GM23338 (cell line): ENCODE measurements around the gene NGDN. TPM values are rescaled to one million over a fixed set of nuclear protein-coding genes. Genes with fewer than 3 reads are reported as not detected.

ENCODE experiments used
- ATAC-seq: fragments of 200-7000 bp; cut with Tn5 transposase; 3 replicates; pipeline ENCODE4 v1.9.1; 2020
- DNase-seq: peaks from one replicate; pipeline ENCODE4 v3.0.0-alpha.2; 2015; ENCODE audit warnings: low spot score
- H2AFZ ChIP-seq: fragments of 200-600 bp; sonication (generic); 2 replicates; pipeline ENCODE4 v1.8.0; 2016; ENCODE audit warnings: antibody characterized with exemption, mild to moderate bottlenecking, moderate library complexity
- H3F3A ChIP-seq: fragments of 200-600 bp; sonication (generic); replicated peaks from 2 replicates; pipeline ENCODE4 v1.8.0; 2017; ENCODE audit warnings: antibody characterized with exemption, mixed run types, low read depth
- H3K27ac ChIP-seq: fragments of 200-600 bp; sonication (generic); 2 replicates; pipeline ENCODE4 v1.6.1; 2016; ENCODE audit warnings: low read depth
- H3K27me3 ChIP-seq: fragments of 200-600 bp; sonication (generic); 2 replicates; pipeline ENCODE4 v1.8.0; 2016; ENCODE audit warnings: mild to moderate bottlenecking, mixed run types, moderate library complexity; ENCODE audit not compliant: insufficient read depth
- H3K36me3 ChIP-seq: fragments of 200-600 bp; sonication (generic); 2 replicates; pipeline ENCODE4 v1.8.0; 2016; ENCODE audit warnings: mild to moderate bottlenecking; ENCODE audit not compliant: insufficient read depth
- H3K4me1 ChIP-seq: fragments of 200-600 bp; sonication (generic); 2 replicates; pipeline ENCODE4 v1.8.0; 2016; ENCODE audit warnings: mild to moderate bottlenecking, moderate library complexity; ENCODE audit not compliant: insufficient read depth
- H3K4me2 ChIP-seq: fragments of 200-600 bp; sonication (generic); 2 replicates; pipeline ENCODE4 v1.7.1; 2017; ENCODE audit warnings: mixed run types
- H3K4me3 ChIP-seq: fragments of 200-600 bp; sonication (generic); 2 replicates; pipeline ENCODE4 v1.6.1; 2016; ENCODE audit warnings: mixed run types
- H3K79me2 ChIP-seq: fragments of 200-600 bp; sonication (generic); replicated peaks from 2 replicates; pipeline ENCODE4 v1.8.0; 2017; ENCODE audit warnings: mild to moderate bottlenecking; ENCODE audit not compliant: insufficient read depth
- H3K9me2 ChIP-seq: fragments of 200-600 bp; sonication (generic); 2 replicates; pipeline ENCODE4 v1.8.0; 2017; ENCODE audit not compliant: insufficient read depth
- H4K20me1 ChIP-seq: fragments of 200-600 bp; sonication (generic); replicated peaks from 2 replicates; pipeline ENCODE4 v1.8.0; 2017; ENCODE audit warnings: mild to moderate bottlenecking; ENCODE audit not compliant: insufficient read depth
- H3K27ac Mint-ChIP-seq: 2 replicates; pipeline ENCODE4 v1.8.0; 2020; ENCODE audit warnings: inconsistent platforms, mild to moderate bottlenecking, moderate library complexity, mixed read lengths
- H3K27me3 Mint-ChIP-seq: 3 replicates; pipeline ENCODE4 v1.8.0; 2022; ENCODE audit warnings: low read depth, mild to moderate bottlenecking, moderate library complexity, mixed read lengths, inconsistent platforms; ENCODE audit not compliant: insufficient read depth, poor library complexity
- H3K36me3 Mint-ChIP-seq: 3 replicates; pipeline ENCODE4 v1.8.0; 2021; ENCODE audit warnings: low read depth, mild to moderate bottlenecking, inconsistent platforms, moderate library complexity, mixed read lengths
- H3K4me1 Mint-ChIP-seq: 3 replicates; pipeline ENCODE4 v1.8.0; 2020; ENCODE audit warnings: mild to moderate bottlenecking, inconsistent platforms, mixed read lengths
- H3K4me3 Mint-ChIP-seq: 3 replicates; pipeline ENCODE4 v1.8.0; 2021; ENCODE audit warnings: moderate library complexity, mild to moderate bottlenecking, inconsistent platforms, mixed read lengths
- H3K9me3 Mint-ChIP-seq: 3 replicates; pipeline ENCODE4 v1.8.0; 2020; ENCODE audit warnings: moderate library complexity, mild to moderate bottlenecking, inconsistent platforms, mixed read lengths
- EZH2phosphoT487 ChIP-seq: fragments of 200-600 bp; sonication (generic); IDR thresholded peaks from one replicate; pipeline ENCODE4 v1.8.1; 2018; ENCODE audit warnings: antibody characterized with exemption; ENCODE audit not compliant: unreplicated experiment
- polyA plus RNA-seq: library from polyadenylated mRNA; unstranded; fragments of >200 nt; fragmentation: Nextera tagmentation; extraction: Ambion mirVana; gene quantifications from 2 replicates; pipeline ENCODE4 v1.2.1, GENCODE V29; 2016
- total RNA-seq: library from RNA; depleted of rRNA; stranded (reverse); fragments of >200 nt; shearing (Covaris generic); gene quantifications from 2 replicates; pipeline ENCODE4 v1.2.3, GENCODE V29; 2014; rRNA removed
- TF ChIP-seq, protein P1 (sequence below), 2 experiments: fragments of 200-600 bp in 1 of 2; sonication (generic) in 1 of 2; conservative IDR thresholded peaks; 2 replicates each; pipeline versions ENCODE4 v1.5.1 to v1.6.1; 2016 to 2017; ENCODE audit warnings: antibody characterized with exemption in 2 of 2, low read depth in 2 of 2, mild to moderate bottlenecking in 2 of 2, moderate library complexity in 1 of 2

The NGDN gene
- total and polyA plus RNA-seq, 2 experiments from 2014 or later, result 48.6 to 90.8 TPM

GRCh38 chr14:23525611-23526010 lies 56.1 kb downstream of the NGDN start:
- TF ChIP-seq, protein P1, sequence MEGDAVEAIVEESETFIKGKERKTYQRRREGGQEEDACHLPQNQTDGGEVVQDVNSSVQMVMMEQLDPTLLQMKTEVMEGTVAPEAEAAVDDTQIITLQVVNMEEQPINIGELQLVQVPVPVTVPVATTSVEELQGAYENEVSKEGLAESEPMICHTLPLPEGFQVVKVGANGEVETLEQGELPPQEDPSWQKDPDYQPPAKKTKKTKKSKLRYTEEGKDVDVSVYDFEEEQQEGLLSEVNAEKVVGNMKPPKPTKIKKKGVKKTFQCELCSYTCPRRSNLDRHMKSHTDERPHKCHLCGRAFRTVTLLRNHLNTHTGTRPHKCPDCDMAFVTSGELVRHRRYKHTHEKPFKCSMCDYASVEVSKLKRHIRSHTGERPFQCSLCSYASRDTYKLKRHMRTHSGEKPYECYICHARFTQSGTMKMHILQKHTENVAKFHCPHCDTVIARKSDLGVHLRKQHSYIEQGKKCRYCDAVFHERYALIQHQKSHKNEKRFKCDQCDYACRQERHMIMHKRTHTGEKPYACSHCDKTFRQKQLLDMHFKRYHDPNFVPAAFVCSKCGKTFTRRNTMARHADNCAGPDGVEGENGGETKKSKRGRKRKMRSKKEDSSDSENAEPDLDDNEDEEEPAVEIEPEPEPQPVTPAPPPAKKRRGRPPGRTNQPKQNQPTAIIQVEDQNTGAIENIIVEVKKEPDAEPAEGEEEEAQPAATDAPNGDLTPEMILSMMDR (conservative IDR thresholded peaks at IDR 0.05; ENCODE audit: low read depth in 2 of 2), result peak in 1 of 2 experiments; percentile 45; a peak in 3 of 4 replicates
- TF ChIP-seq EZH2phosphoT487, result no peak
- H3K4me1 ChIP-seq, result peaks cover 8% of the 10 kb centered on the region; the same call in 1 of the 2 replicates
- Mint-ChIP-seq H3K9me3 (no peaks in the 10 kb centered on the region; the same call in 2 of the 3 replicates), H3K36me3 (peaks cover 71% of the 10 kb centered on the region), H3K27me3 (peaks cover 12% of the 10 kb centered on the region), H3K4me3 (no peak overlapping the region), H3K27ac (no peak overlapping the region), H3K4me1 (peaks cover 55% of the 10 kb centered on the region)
- H4K20me1 ChIP-seq, result no peaks in the 10 kb centered on the region; the same call in 1 of the 2 replicates
- H3F3A ChIP-seq, result no peaks in the 10 kb centered on the region; the same call in 1 of the 2 replicates
- H3K36me3 ChIP-seq, result no peaks in the 10 kb centered on the region; the same call in 1 of the 2 replicates
- no peaks in the 10 kb centered on the region for H3K79me2 ChIP-seq
- H3K4me3 ChIP-seq, result no peak overlapping the region
- no peaks in the 10 kb centered on the region for H3K27me3 ChIP-seq
- DNase-seq (no peak), ATAC-seq (peak; percentile 18)
- H2AFZ ChIP-seq, result no peak overlapping the region
- H3K27ac ChIP-seq, result no peak overlapping the region
- H3K9me2 ChIP-seq, result no peaks in the 10 kb centered on the region
- H3K4me2 ChIP-seq, result no peak overlapping the region

Other genes with a start within 250 kb of the NGDN start
- not detected in 2 replicates for gene RNF212B, start 231.8 kb upstream of the NGDN start, total RNA-seq
- gene RNF212B, start 231.8 kb upstream of the NGDN start, polyA plus RNA-seq, result 0.68 TPM in 1 of 2 replicates, not detected in the other
- 4.5 and 5.3 TPM in 2 replicates for gene HOMEZ, start 183.6 kb upstream of the NGDN start, total RNA-seq
- 7.9 and 8.4 TPM in 2 replicates for gene HOMEZ, start 183.6 kb upstream of the NGDN start, polyA plus RNA-seq
- gene PPP1R3E, start 166.8 kb upstream of the NGDN start, total RNA-seq, result 0.66 and 2.3 TPM in 2 replicates
- gene PPP1R3E, start 166.8 kb upstream of the NGDN start, polyA plus RNA-seq, result 1.8 and 2.5 TPM in 2 replicates
- gene BCL2L2, start 162.9 kb upstream of the NGDN start, total RNA-seq, result 11.0 and 12.3 TPM in 2 replicates
- 3.5 and 3.6 TPM in 2 replicates for gene BCL2L2, start 162.9 kb upstream of the NGDN start, polyA plus RNA-seq
- 110 and 116 TPM in 2 replicates for gene PABPN1, start 148.2 kb upstream of the NGDN start, total RNA-seq
- 342 and 384 TPM in 2 replicates for gene PABPN1, start 148.2 kb upstream of the NGDN start, polyA plus RNA-seq
- gene SLC22A17, start 116.8 kb upstream of the NGDN start, total RNA-seq, result 52.6 and 56.6 TPM in 2 replicates
- 28.6 and 29.5 TPM in 2 replicates for gene SLC22A17, start 116.8 kb upstream of the NGDN start, polyA plus RNA-seq
- gene EFS, start 104.5 kb upstream of the NGDN start, total RNA-seq, result 13.6 and 18.9 TPM in 2 replicates
- gene EFS, start 104.5 kb upstream of the NGDN start, polyA plus RNA-seq, result 5.1 and 6.4 TPM in 2 replicates
- not detected in 2 replicates for gene IL25, start 96.9 kb upstream of the NGDN start, total RNA-seq
- gene IL25, start 96.9 kb upstream of the NGDN start, polyA plus RNA-seq, result not detected in 2 replicates
- gene CMTM5, start 92.7 kb upstream of the NGDN start, total RNA-seq, result 0.24 and 0.27 TPM in 2 replicates
- gene CMTM5, start 92.7 kb upstream of the NGDN start, polyA plus RNA-seq, result not detected in 2 replicates
- gene MYH6, start 61.4 kb upstream of the NGDN start, total RNA-seq, result 0.03 and 0.23 TPM in 2 replicates
- 0.10 and 2.1 TPM in 2 replicates for gene MYH6, start 61.4 kb upstream of the NGDN start, polyA plus RNA-seq
- gene MYH7, start 34.0 kb upstream of the NGDN start, total RNA-seq, result not detected in 2 replicates
- 0.05 TPM in 1 of 2 replicates, not detected in the other for gene MYH7, start 34.0 kb upstream of the NGDN start, polyA plus RNA-seq
- gene ZFHX2, start 82.1 kb downstream of the NGDN start, total RNA-seq, result 9.9 and 11.6 TPM in 2 replicates
- 18.5 and 22.4 TPM in 2 replicates for gene ZFHX2, start 82.1 kb downstream of the NGDN start, polyA plus RNA-seq
- 15.0 and 21.3 TPM in 2 replicates for gene THTPA, start 86.6 kb downstream of the NGDN start, total RNA-seq
- 6.3 and 8.6 TPM in 2 replicates for gene THTPA, start 86.6 kb downstream of the NGDN start, polyA plus RNA-seq
- 63.5 and 70.8 TPM in 2 replicates for gene AP1G2, start 98.1 kb downstream of the NGDN start, total RNA-seq
- 53.7 and 55.3 TPM in 2 replicates for gene AP1G2, start 98.1 kb downstream of the NGDN start, polyA plus RNA-seq
- 28.5 and 29.9 TPM in 2 replicates for gene JPH4, start 109.1 kb downstream of the NGDN start, total RNA-seq
- 11.0 and 11.9 TPM in 2 replicates for gene JPH4, start 109.1 kb downstream of the NGDN start, polyA plus RNA-seq
- 0.35 and 0.42 TPM in 2 replicates for gene DHRS2, start 166.7 kb downstream of the NGDN start, total RNA-seq
- gene DHRS2, start 166.7 kb downstream of the NGDN start, polyA plus RNA-seq, result 0.48 and 0.92 TPM in 2 replicates